Measurements from ENCODE around the gene GH1. TPM values are rescaled to one million over a fixed set of nuclear protein-coding genes. Genes with fewer than 3 reads are reported as not detected.

GH1 gene
- total RNA-seq, 1 experiment from 2014 or later, result not detected

- Histone ChIP-seq H2BK12ac (ENCODE audit: insufficient read length, low read depth, low read length) (no peak overlapping the region), H4K8ac (replicated peaks; ENCODE audit: insufficient read length, low read depth, low read length) (no peak overlapping the region)
Measured at GRCh38 chr17:63949576-63950250, 31.1 kb upstream of the GH1 start.

More at GRCh38 chr17:63949576-63950250, 31.1 kb upstream of the GH1 start:
- Mint-ChIP-seq H3K4me1 (peaks cover 2 to 6% of the 10 kb centered on the region in 2 experiments; a peak in 2 of 4 replicates), H3K27me3 (ENCODE audit: low read depth) (no peaks in the 10 kb centered on the region), H3K36me3 (ENCODE audit: insufficient read depth in 1 of 3, low read depth in 3 of 3) (no peaks in the 10 kb centered on the region), H3K9me3 (no peaks in the 10 kb centered on the region), H3K27ac (no peak overlapping the region), H3K4me3 (no peak overlapping the region)
- H2BK20ac ChIP-seq (ENCODE audit: low read depth, low read length, poor library complexity, severe bottlenecking), result no peak overlapping the region
- H2BK15ac ChIP-seq (ENCODE audit: low read depth, low read length), result no peak overlapping the region
- TF ChIP-seq CTCF (conservative IDR thresholded peaks at IDR 0.05), result no peak
- no peak overlapping the region for H3T11ph ChIP-seq (ENCODE audit: low read length)
- no peaks in the 10 kb centered on the region for H3K9me3 ChIP-seq (ENCODE audit: control insufficient read depth, low read depth, low read length)
- H3K4me2 ChIP-seq (ENCODE audit: insufficient read depth, insufficient read length, low read length), result no peak overlapping the region
- H3K4me1 ChIP-seq (ENCODE audit: insufficient read depth, low read length), result no peaks in the 10 kb centered on the region
- H3K9ac ChIP-seq (ENCODE audit: extremely low read depth, insufficient read length, low read length), result no peak overlapping the region
- H3K27ac ChIP-seq (ENCODE audit: insufficient read length, low read depth, low read length), result no peak overlapping the region
- H3K56ac ChIP-seq (ENCODE audit: insufficient read length, low read depth, low read length), result no peak overlapping the region
- H4K5ac ChIP-seq (ENCODE audit: insufficient read length, low read depth, low read length), result no peak overlapping the region
- H2BK5ac ChIP-seq (ENCODE audit: insufficient read length, low read length), result no peak overlapping the region
- whole genome bisulfite sequencing (ENCODE audit: extremely low coverage, insufficient read length, low lambda C conversion rate), result no CpG with 5 or more reads among the region's 18 CpGs
- H2AFZ ChIP-seq (ENCODE audit: low read length), result no peak overlapping the region
- H3K4ac ChIP-seq (ENCODE audit: low read depth, low read length), result no peak overlapping the region
- DNase-seq, result no peak
- H2AK5ac ChIP-seq (ENCODE audit: insufficient read length, low read length), result no peak overlapping the region
- no peaks in the 10 kb centered on the region for H3K79me1 ChIP-seq (ENCODE audit: insufficient read depth, low read depth, low read length, poor library complexity, severe bottlenecking)
- no peak overlapping the region for H3K23ac ChIP-seq (ENCODE audit: insufficient read length, low read depth, low read length)
- no peak overlapping the region for H3K18ac ChIP-seq (ENCODE audit: insufficient read length, low read depth, low read length)
- H4K91ac ChIP-seq (ENCODE audit: insufficient read length, low read depth, low read length), result no peak overlapping the region
- no peaks in the 10 kb centered on the region for H3K23me2 ChIP-seq (ENCODE audit: insufficient read length, low read depth, low read length, poor library complexity, severe bottlenecking)
- no peak overlapping the region for H2BK120ac ChIP-seq (ENCODE audit: low read depth, low read length, poor library complexity, severe bottlenecking)
- H3K27me3 ChIP-seq (ENCODE audit: insufficient read depth, low read length), result no peaks in the 10 kb centered on the region
- no peaks in the 10 kb centered on the region for H3K79me2 ChIP-seq (ENCODE audit: insufficient read depth, low read length)
- no peaks in the 10 kb centered on the region for H4K20me1 ChIP-seq (ENCODE audit: control insufficient read depth, insufficient read depth, insufficient read length)
- no peak overlapping the region for H3K14ac ChIP-seq (ENCODE audit: insufficient read depth, low read length)
